Nephron progenitor cell (in vitro differentiated cells): ENCODE measurements around the gene ZNHIT6.

Experiments used
- DNase-seq: peaks from one replicate; pipeline ENCODE4 v3.0.0; 2021
- H3K27ac Mint-ChIP-seq: 2 replicates; pipeline ENCODE4 v1.8.0; 2021; ENCODE audit warnings: mild to moderate bottlenecking, moderate library complexity, mixed read lengths
- H3K27me3 Mint-ChIP-seq: 2 replicates; pipeline ENCODE4 v1.8.0; 2021; ENCODE audit warnings: mild to moderate bottlenecking, low read depth, mixed read lengths; ENCODE audit not compliant: poor library complexity
- H3K36me3 Mint-ChIP-seq: 2 replicates; pipeline ENCODE4 v1.8.0; 2021; ENCODE audit warnings: low read depth, mixed read lengths
- H3K4me1 Mint-ChIP-seq: 2 replicates; pipeline ENCODE4 v1.8.0; 2021; ENCODE audit warnings: mixed read lengths
- H3K4me3 Mint-ChIP-seq: 2 replicates; pipeline ENCODE4 v1.8.0; 2021; ENCODE audit warnings: mild to moderate bottlenecking, moderate library complexity, mixed read lengths
- H3K9me3 Mint-ChIP-seq: 2 replicates; pipeline ENCODE4 v1.8.0; 2021; ENCODE audit warnings: mild to moderate bottlenecking, moderate library complexity, mixed read lengths
- CTCF ChIP-seq: fragments of 200-600 bp; sonication (generic); IDR thresholded peaks from 2 replicates; pipeline ENCODE4 v1.5.0; 2021; ENCODE audit warnings: antibody characterized with exemption

ZNHIT6 gene

GRCh38 chr1:85607126-85607920 lies 100.9 kb downstream of the ZNHIT6 start:
- peaks cover 14% of the 10 kb centered on the region for H3K27me3 Mint-ChIP-seq
- H3K4me1 Mint-ChIP-seq = peaks cover 22% of the 10 kb centered on the region
- H3K27ac Mint-ChIP-seq = peak overlapping the region; percentile 67
- no peaks in the 10 kb centered on the region for H3K9me3 Mint-ChIP-seq
- no peak overlapping the region for H3K4me3 Mint-ChIP-seq
- TF ChIP-seq CTCF = no peak
- H3K36me3 Mint-ChIP-seq = no peaks in the 10 kb centered on the region
- DNase-seq = peak; percentile 37

- Mint-ChIP-seq H3K4me3 (no peak overlapping the region), H3K27ac (peak overlapping the region; percentile 78), H3K36me3 (no peaks in the 10 kb centered on the region), H3K27me3 (peaks cover 14% of the 10 kb centered on the region), H3K4me1 (peaks cover 16% of the 10 kb centered on the region), H3K9me3 (no peaks in the 10 kb centered on the region)
- DNase-seq = no peak
- TF ChIP-seq CTCF = no peak
These were observed 101.8 kb downstream of the ZNHIT6 start for GRCh38 chr1:85606414-85606800.

DNA sequence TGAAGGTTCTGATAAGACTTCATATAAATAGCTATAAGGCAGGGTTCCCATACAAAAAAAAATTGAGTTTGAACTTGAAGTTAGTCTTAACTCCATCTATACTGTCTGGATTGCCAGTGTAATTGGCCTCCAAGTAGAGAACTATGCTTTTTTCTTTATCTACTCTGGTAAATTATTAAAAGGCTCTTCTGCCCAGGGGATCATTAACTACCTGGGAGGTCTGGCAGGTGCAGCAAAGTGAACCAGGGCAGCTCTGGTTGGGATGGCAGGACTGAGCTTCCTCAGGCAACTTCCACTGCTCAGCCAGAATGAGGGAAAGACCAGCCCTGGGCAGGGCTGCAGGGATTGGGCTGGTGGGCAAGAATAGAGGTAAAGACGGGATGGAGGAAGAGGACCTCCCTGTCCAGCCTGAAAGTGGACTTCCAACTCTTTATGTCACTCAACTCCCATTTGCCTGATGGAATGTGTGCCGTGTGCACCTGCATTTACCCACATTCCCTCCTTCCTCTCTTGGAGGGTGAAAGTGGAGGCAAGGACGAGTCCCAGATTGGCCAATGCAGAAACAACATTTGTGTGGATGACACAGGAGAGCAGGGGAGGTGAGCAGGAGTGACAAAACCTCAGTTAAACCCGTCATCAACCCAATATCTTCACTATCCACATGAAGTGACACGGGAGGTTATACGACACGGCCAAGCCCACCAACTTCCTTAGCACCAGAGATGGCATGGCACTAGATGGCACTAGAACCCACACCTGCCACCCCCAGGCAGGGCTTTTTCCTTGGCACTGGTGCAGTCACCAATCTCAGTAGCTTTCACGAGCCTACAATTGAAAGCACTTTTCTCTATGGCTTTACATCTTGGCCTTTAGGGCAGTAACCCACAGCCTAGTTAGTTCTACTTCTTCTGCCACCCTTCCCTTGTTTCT lies 102.5 kb downstream of the ZNHIT6 start:
- peaks cover 16% of the 10 kb centered on the region for H3K4me1 Mint-ChIP-seq

DNA sequence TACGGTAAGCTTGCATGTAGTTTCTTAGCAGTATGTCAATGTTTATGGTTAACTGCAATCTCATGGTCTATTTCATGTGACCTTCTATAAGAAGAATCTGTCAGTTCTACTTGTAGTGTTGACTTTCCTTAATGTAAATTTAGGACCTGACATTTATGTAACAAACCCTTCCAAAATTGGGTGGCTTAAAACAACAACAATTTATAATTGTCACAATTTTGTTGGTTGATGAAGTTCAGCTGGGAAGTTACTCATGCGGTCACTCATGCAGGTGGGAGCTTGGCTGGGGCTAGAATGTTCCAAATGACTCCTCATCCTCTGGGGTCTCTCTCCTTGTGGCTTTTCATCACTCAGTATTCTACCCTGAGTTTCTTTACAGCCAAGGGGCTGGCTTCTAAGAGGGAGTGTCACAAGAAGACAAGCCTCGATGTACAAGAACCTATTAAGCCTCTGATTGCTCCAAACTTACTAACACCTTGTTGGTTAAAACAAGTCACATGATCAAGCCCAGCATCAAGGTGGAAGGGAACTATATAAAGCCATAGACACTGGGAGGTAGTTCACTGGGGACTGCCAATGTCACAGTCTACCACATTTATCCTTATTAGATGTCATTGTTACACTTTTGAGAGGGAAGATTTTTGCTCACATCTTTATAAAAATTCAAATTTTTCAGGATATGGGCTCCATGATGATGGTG lies 103.8 kb downstream of the ZNHIT6 start:
- DNase-seq = no peak
- Mint-ChIP-seq H3K27me3 (peaks cover 14% of the 10 kb centered on the region), H3K4me1 (peaks cover 18% of the 10 kb centered on the region), H3K9me3 (no peaks in the 10 kb centered on the region), H3K4me3 (no peak overlapping the region), H3K36me3 (no peaks in the 10 kb centered on the region), H3K27ac (no peak overlapping the region)
- TF ChIP-seq CTCF = no peak

More for the DNA sequence above, 102.5 kb downstream of the ZNHIT6 start:
- H3K36me3 Mint-ChIP-seq = no peaks in the 10 kb centered on the region
- H3K9me3 Mint-ChIP-seq = no peaks in the 10 kb centered on the region
- peak overlapping the region; percentile 78 for H3K27ac Mint-ChIP-seq
- H3K4me3 Mint-ChIP-seq = no peak overlapping the region
- TF ChIP-seq CTCF = no peak
- peaks cover 14% of the 10 kb centered on the region for H3K27me3 Mint-ChIP-seq
- no peak for DNase-seq

DNA sequence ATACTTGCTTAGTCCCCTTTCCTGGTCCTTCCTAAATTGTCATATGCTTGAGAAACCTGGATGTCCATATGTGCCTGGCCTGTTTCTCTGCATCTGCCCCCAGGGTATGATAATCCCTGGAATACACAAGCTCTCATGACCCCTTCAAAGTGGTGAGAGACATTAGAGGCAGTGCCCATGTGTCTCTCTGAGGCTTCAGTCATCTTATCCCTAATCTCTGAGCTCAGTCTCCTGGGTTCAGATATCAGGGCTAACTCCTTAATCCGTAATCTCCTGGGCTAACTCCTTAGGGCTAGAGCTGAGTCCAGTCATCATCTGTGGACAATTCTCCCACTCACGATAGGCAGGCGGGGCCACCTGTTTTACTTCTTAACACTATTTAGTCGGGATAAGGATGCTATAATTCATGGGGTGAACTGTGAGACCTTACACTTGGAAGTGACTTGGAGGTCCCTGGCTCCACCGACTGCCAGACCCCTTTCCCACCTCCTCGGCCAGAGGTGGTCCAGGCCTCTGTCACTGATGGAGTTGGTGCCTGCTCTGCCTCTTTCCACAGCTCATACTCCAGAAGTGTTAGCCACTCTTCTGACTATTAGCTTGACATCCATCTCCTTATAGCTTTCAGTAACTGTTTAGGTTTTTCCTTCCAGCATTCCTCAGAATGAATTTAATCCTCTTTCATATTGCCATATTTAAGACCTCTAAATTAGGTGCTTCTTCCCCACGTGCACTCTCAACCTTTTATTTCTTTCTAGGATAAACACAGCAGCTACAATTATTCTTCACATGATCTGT lies 105.0 kb downstream of the ZNHIT6 start:
- H3K36me3 Mint-ChIP-seq = no peaks in the 10 kb centered on the region

More for the DNA sequence above, 105.0 kb downstream of the ZNHIT6 start:
- DNase-seq = no peak
- Mint-ChIP-seq H3K4me3 (no peak overlapping the region), H3K27ac (no peak overlapping the region), H3K27me3 (peaks cover 14% of the 10 kb centered on the region), H3K9me3 (no peaks in the 10 kb centered on the region), H3K4me1 (peaks cover 30% of the 10 kb centered on the region)
- no peak for TF ChIP-seq CTCF
